GM23248 (cell line): ENCODE results near the gene RBMS1.

Experiments
- EZH2 ChIP-seq: fragments of 200-600 bp; sonication (generic); IDR thresholded peaks from 2 replicates; pipeline ENCODE4 v1.6.1; 2018; ENCODE audit warnings: antibody characterized with exemption, mild to moderate bottlenecking; ENCODE audit not compliant: insufficient read depth, poor library complexity, severe bottlenecking
- EZH2phosphoT487 ChIP-seq: fragments of 200-600 bp; sonication (generic); IDR thresholded peaks from 2 replicates; pipeline ENCODE4 v1.6.1; 2018; ENCODE audit warnings: antibody characterized with exemption, moderate library complexity, mild to moderate bottlenecking, low read depth; ENCODE audit not compliant: insufficient read depth

DNA sequence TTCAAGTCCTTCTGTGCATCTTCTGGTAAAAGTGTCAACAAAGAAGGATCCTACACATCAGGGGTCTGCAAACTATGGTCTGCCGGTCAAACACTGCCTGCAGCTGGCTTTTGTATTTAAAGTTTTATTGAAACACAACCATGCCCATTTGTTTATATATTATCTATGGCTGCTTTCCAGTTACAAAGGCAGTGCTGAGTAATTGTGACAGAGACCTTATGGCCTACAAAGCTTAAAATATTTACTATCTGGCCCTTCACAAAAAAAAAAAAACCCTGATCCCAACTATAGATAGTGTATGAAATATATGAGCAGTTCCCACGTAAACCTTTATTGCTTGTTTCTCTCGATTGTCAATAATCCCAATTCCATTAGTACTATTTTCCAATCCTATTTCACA, 101.4 kb downstream of the RBMS1 start:
- no peak for TF ChIP-seq EZH2
- TF ChIP-seq EZH2phosphoT487, result no peak
